Pancreas (tissue), 10 donors: Measurements from ENCODE around the gene CDH18. TPM values are rescaled to one million over a fixed set of nuclear protein-coding genes. Genes with fewer than 3 reads are reported as not detected.
"Not testable (repeated sequence)": the region's sequence is repeated elsewhere in the genome, so short reads cannot be mapped to it uniquely, and the experiment has no call there.

Experiments used
- ATAC-seq, 4 donors: fragments of 200-7000 bp; cut with Tn5 transposase; one replicate each; pipeline versions ENCODE4 v1.8.0 to v1.9.1; 2020; ENCODE audit warnings: mild to moderate bottlenecking in 4 of 4, moderate library complexity in 4 of 4
- DNase-seq, 6 donors: peaks; one replicate each; pipeline ENCODE4 v3.0.0-alpha.2; 2020
- FAIRE-seq: peaks from 2 replicates; lab custom pipeline; 2012; peaks lifted over from hg19 to GRCh38; lab: Jason Lieb, UNC
- H3K27ac ChIP-seq, 4 donors: fragments of 200-600 bp; sonication (generic); 1 replicate in 3 of 4; 2 replicates in 1 of 4; pipeline versions ENCODE4 v1.5.0 to v1.8.0; 2020
- H3K27me3 ChIP-seq, 4 donors: fragments of 200-600 bp; one replicate each; pipeline ENCODE4 v1.8.0; 2021
- H3K36me3 ChIP-seq, 3 donors: fragments of 200-600 bp; sonication (generic) in 1 of 3; one replicate each; pipeline versions ENCODE4 v1.5.0 to v1.8.0; 2020 to 2021
- H3K4me1 ChIP-seq, 3 donors: fragments of 200-600 bp; one replicate each; pipeline ENCODE4 v1.8.0; 2021
- H3K4me3 ChIP-seq, 4 donors: fragments of 200-600 bp; sonication (generic) in 2 of 4; one replicate each; pipeline versions ENCODE4 v1.5.0 to v1.8.0; 2020 to 2021
- H3K9me3 ChIP-seq, 4 donors: fragments of 200-600 bp; one replicate each; pipeline ENCODE4 v1.8.0; 2021
- CTCF ChIP-seq, 4 donors: fragments of 200-600 bp; sonication (generic) in 3 of 4; IDR thresholded peaks; one replicate each; pipeline versions ENCODE4 v1.5.0 to v1.8.0; 2021; ENCODE audit warnings: antibody characterized with exemption in 4 of 4
- WGBS, 2 donors: extraction: QIAGEN DNeasy Blood & Tissue Kit; methylation state at CpG; one replicate each; pipeline ENCODE4 v1.1.7; 2013; 5-methylcytosine and 5-hydroxymethylcytosine counted together
- intact Hi-C, 3 donors: fragments of 100-400 bp; cut with DNase I; formaldehyde crosslinking; loops; one replicate each; pipeline versions ENCODE4 v1.11.1 to v1.14.2; 2022
- polyA plus RNA-seq, 2 donors: library from polyadenylated mRNA; stranded (reverse); fragments of 200-250 nt; gene quantifications; one replicate each; pipeline ENCODE4 v1.2.3, GENCODE V29; 2013
- total RNA-seq, 6 donors: library from RNA; stranded (reverse); fragmentation: NEBNext Ultra II Directional in 4 of 6; extraction: Animal tissue kit (Norgen Biotek cat#: 25700) in 4 of 6; gene quantifications; one replicate each; pipeline versions ENCODE4 v1.2.1 to v1.2.4, GENCODE V29; 2021 to 2023
- donor health status: healthy with polysubstance abuse.
- donor health status: DM: no; HTN: no; CAD: no; lungs with moderate emphysema.
- donor health status: DM: no; HTN: no; CAD: no.
- donor health status: control.
- donor health status: control.
- donor health status: Bipolar disorder and iron deficiency.
- donor health status: DM: yes; HTN: yes; CAD: no.
- donor health status: DM: no; HTN: no; CAD: no.
- donor health status: DM: no; HTN: no; CAD: no.
- donor health status: DM: yes; HTN: yes; CAD: no.

Gene CDH18
- total and polyA plus RNA-seq, 8 donors: 0.09 to 0.80 (median 0.27) TPM

- Histone ChIP-seq H3K36me3 (no peaks in the 10 kb centered on the region), H3K27me3 (no peaks in the 10 kb centered on the region), H3K4me3 (no peak overlapping the region), H3K27ac (no peak overlapping the region), H3K4me1 (no peaks in the 10 kb centered on the region), H3K9me3 (no peaks in the 10 kb centered on the region)
- no peak for ATAC-seq
- DNase-seq: no peak
- WGBS, 2 donors: 90 to 92% methylated on average over 6 of the region's 6 CpGs
- no peak for FAIRE-seq
- no peak for TF ChIP-seq CTCF (IDR thresholded peaks at IDR 0.05)
- intact Hi-C loops: no loop called here
Measured at GRCh38 chr5:19802686-19803085, 185.3 kb downstream of the CDH18 start.

- H3K4me3 ChIP-seq: no peak overlapping the region
- ATAC-seq (peak in 1 of 4 donors; percentile 58), FAIRE-seq (no peak), DNase-seq (no peak)
- no peak overlapping the region for H3K27ac ChIP-seq
- no peaks in the 10 kb centered on the region for H3K27me3 ChIP-seq
- WGBS, 2 donors: 40 to 57% methylated on average over 1 of the region's 1 CpG
- no peaks in the 10 kb centered on the region for H3K36me3 ChIP-seq
- no peaks in the 10 kb centered on the region for H3K4me1 ChIP-seq
- no peaks in the 10 kb centered on the region for H3K9me3 ChIP-seq
- no peak for TF ChIP-seq CTCF (IDR thresholded peaks at IDR 0.05)
- intact Hi-C loops: no loop called here
Measured at GRCh38 chr5:19795218-19795617, 192.8 kb downstream of the CDH18 start.

- FAIRE-seq: no peak
- H3K4me1 ChIP-seq: no peaks in the 10 kb centered on the region
- DNase-seq: no peak
- no peaks in the 10 kb centered on the region for H3K9me3 ChIP-seq
- 38 to 43% methylated on average over 5 of the region's 5 CpGs for WGBS, 2 donors
- TF ChIP-seq CTCF (IDR thresholded peaks at IDR 0.05): no peak
- no peak overlapping the region for H3K4me3 ChIP-seq
- no peak for ATAC-seq
- intact Hi-C loops: no loop called here
- H3K27me3 ChIP-seq: no peaks in the 10 kb centered on the region
- no peak overlapping the region for H3K27ac ChIP-seq
- no peaks in the 10 kb centered on the region for H3K36me3 ChIP-seq
Measured at GRCh38 chr5:19790829-19791466, 197.1 kb downstream of the CDH18 start.

- 81 to 89% methylated on average over 2 of the region's 2 CpGs for WGBS, 2 donors
- no peak overlapping the region for H3K27ac ChIP-seq
- no peak overlapping the region for H3K4me3 ChIP-seq
- no peaks in the 10 kb centered on the region for H3K36me3 ChIP-seq
- TF ChIP-seq CTCF (IDR thresholded peaks at IDR 0.05): no peak
- intact Hi-C loops: no loop called here
- no peak for DNase-seq
- no peak for ATAC-seq
- no peaks in the 10 kb centered on the region for H3K9me3 ChIP-seq
- H3K4me1 ChIP-seq: no peaks in the 10 kb centered on the region
- FAIRE-seq: no peak
- no peaks in the 10 kb centered on the region for H3K27me3 ChIP-seq
Measured at GRCh38 chr5:19782566-19782965, 205.4 kb downstream of the CDH18 start.

- Histone ChIP-seq H3K27ac (no peak overlapping the region), H3K9me3 (no peaks in the 10 kb centered on the region), H3K27me3 (no peaks in the 10 kb centered on the region), H3K36me3 (no peaks in the 10 kb centered on the region), H3K4me3 (no peak overlapping the region), H3K4me1 (no peaks in the 10 kb centered on the region)
- FAIRE-seq (no peak), ATAC-seq (no peak), DNase-seq (no peak)
- 79 to 82% methylated on average over 5 of the region's 5 CpGs for WGBS, 2 donors
- TF ChIP-seq CTCF (IDR thresholded peaks at IDR 0.05): no peak
- intact Hi-C loops: no loop called here
Measured at GRCh38 chr5:19777363-19777762, 210.6 kb downstream of the CDH18 start.

GRCh38 chr5:19776886-19777285 is 211.1 kb downstream of the CDH18 start:
- H3K27me3 ChIP-seq, H3K4me1 ChIP-seq, H3K9me3 ChIP-seq, FAIRE-seq, ATAC-seq, H3K36me3 ChIP-seq, H3K4me3 ChIP-seq, intact Hi-C loops, H3K27ac ChIP-seq, DNase-seq: not testable (repeated sequence)
- WGBS, 2 donors: 87 to 89% methylated on average over 5 of the region's 5 CpGs
